SK-N-SH treated with all-trans-retinoic acid at 6 μM for 48 hours (cell line): ENCODE measurements around the gene KDF1.

Source experiments
- ATAC-seq: fragments of 200-7000 bp; cut with Tn5 transposase; 3 replicates; pipeline ENCODE4 v1.9.1; 2020; ENCODE audit warnings: mild to moderate bottlenecking, moderate library complexity
- ARNTL ChIP-seq: fragments of 450-650 bp; formaldehyde crosslinking; IDR thresholded peaks from 2 replicates; pipeline ENCODE4 v1.5.0; 2020; ENCODE audit warnings: low read depth, mild to moderate bottlenecking, moderate library complexity, borderline replicate concordance
- BACH2 ChIP-seq: fragments of 250-450 bp; sonication (Bioruptor Pico); IDR thresholded peaks from 2 replicates; pipeline ENCODE4 v1.9.0; 2021; ENCODE audit warnings: mild to moderate bottlenecking, borderline replicate concordance
- CSDC2 ChIP-seq: fragments of 250-450 bp; sonication (Bioruptor Pico); IDR thresholded peaks from 2 replicates; pipeline ENCODE4 v1.5.0; 2020; ENCODE audit warnings: mild to moderate bottlenecking, moderate library complexity
- ESRRG ChIP-seq: fragments of 250-450 bp; sonication (Bioruptor Pico); IDR thresholded peaks from 2 replicates; pipeline ENCODE4 v1.6.1; 2021; ENCODE audit warnings: mild to moderate bottlenecking
- GLIS3 ChIP-seq: fragments of 250-450 bp; sonication (Bioruptor Pico); IDR thresholded peaks from 2 replicates; pipeline ENCODE4 v1.5.0; 2020; ENCODE audit warnings: mild to moderate bottlenecking, moderate library complexity
- ISL1 ChIP-seq: fragments of 250-450 bp; sonication (Bioruptor Pico); IDR thresholded peaks from 2 replicates; pipeline ENCODE4 v2.1.2; 2022; ENCODE audit warnings: mild to moderate bottlenecking, moderate library complexity
- OSR1 ChIP-seq: fragments of 250-450 bp; sonication (Bioruptor Pico); IDR thresholded peaks from 2 replicates; pipeline ENCODE4 v1.8.0; 2022; ENCODE audit warnings: moderate library complexity, mild to moderate bottlenecking, inconsistent platforms
- PPARA ChIP-seq: fragments of 250-450 bp; sonication (Bioruptor Pico); IDR thresholded peaks from 2 replicates; pipeline ENCODE4 v1.5.0; 2020; ENCODE audit warnings: mild to moderate bottlenecking, borderline replicate concordance
- SNAI2 ChIP-seq: fragments of 250-450 bp; sonication (Bioruptor Pico); IDR thresholded peaks from 2 replicates; pipeline ENCODE4 v1.5.0; 2020; ENCODE audit warnings: mild to moderate bottlenecking, moderate library complexity
- TCF4 ChIP-seq: fragments of 250-450 bp; sonication (Bioruptor Pico); IDR thresholded peaks from 2 replicates; pipeline ENCODE4 v1.8.0; 2021; ENCODE audit warnings: mild to moderate bottlenecking, moderate library complexity, borderline replicate concordance
- TOX ChIP-seq: fragments of 250-450 bp; sonication (Bioruptor Pico); IDR thresholded peaks from 2 replicates; pipeline ENCODE4 v1.8.0; 2021; ENCODE audit warnings: mild to moderate bottlenecking, moderate library complexity, borderline replicate concordance
- TSHZ2 ChIP-seq: fragments of 250-450 bp; sonication (Bioruptor Pico); IDR thresholded peaks from 2 replicates; pipeline ENCODE4 v1.5.0; 2020; ENCODE audit warnings: mild to moderate bottlenecking, moderate library complexity
- ZC3H10 ChIP-seq: fragments of 250-450 bp; sonication (Bioruptor Pico); IDR thresholded peaks from 2 replicates; pipeline ENCODE4 v1.5.1; 2021; ENCODE audit warnings: mild to moderate bottlenecking, moderate library complexity
- ZFP3 ChIP-seq: fragments of 250-450 bp; sonication (Bioruptor Pico); IDR thresholded peaks from 2 replicates; pipeline ENCODE4 v1.5.0; 2020; ENCODE audit warnings: mild to moderate bottlenecking, moderate library complexity
- ZFP30 ChIP-seq: fragments of 450-650 bp; formaldehyde crosslinking; IDR thresholded peaks from 2 replicates; pipeline ENCODE4 v1.5.0; 2022; ENCODE audit warnings: mild to moderate bottlenecking, moderate library complexity
- ZNF565 ChIP-seq: fragments of 450-650 bp; formaldehyde crosslinking; conservative IDR thresholded peaks from 2 replicates; pipeline ENCODE4 v1.5.0; 2020; ENCODE audit warnings: low read depth, mild to moderate bottlenecking, moderate library complexity
- ZNF70 ChIP-seq: fragments of 450-650 bp; formaldehyde crosslinking; IDR thresholded peaks from 2 replicates; pipeline ENCODE4 v1.5.0; 2020; ENCODE audit warnings: mild to moderate bottlenecking, moderate library complexity
- TF ChIP-seq, protein P1 (sequence below): fragments of 250-450 bp; sonication (Bioruptor Pico); IDR thresholded peaks from 2 replicates; pipeline ENCODE4 v1.5.1; 2021; ENCODE audit warnings: mild to moderate bottlenecking, moderate library complexity
- TF ChIP-seq, protein P2 (sequence below): fragments of 250-450 bp; sonication (Bioruptor Pico); IDR thresholded peaks from 2 replicates; pipeline ENCODE4 v1.8.0; 2020; ENCODE audit warnings: mild to moderate bottlenecking, moderate library complexity, borderline replicate concordance
- TF ChIP-seq, protein P3 (sequence below): fragments of 250-450 bp; sonication (Bioruptor Pico); IDR thresholded peaks from 2 replicates; pipeline ENCODE4 v1.5.1; 2020; ENCODE audit warnings: low read depth, mild to moderate bottlenecking, moderate library complexity
- TF ChIP-seq, protein P4 (sequence below): fragments of 250-450 bp; sonication (Bioruptor Pico); IDR thresholded peaks from 2 replicates; pipeline ENCODE4 v1.8.0; 2021; ENCODE audit warnings: low read depth, mild to moderate bottlenecking, moderate library complexity, borderline replicate concordance

Gene KDF1

DNA sequence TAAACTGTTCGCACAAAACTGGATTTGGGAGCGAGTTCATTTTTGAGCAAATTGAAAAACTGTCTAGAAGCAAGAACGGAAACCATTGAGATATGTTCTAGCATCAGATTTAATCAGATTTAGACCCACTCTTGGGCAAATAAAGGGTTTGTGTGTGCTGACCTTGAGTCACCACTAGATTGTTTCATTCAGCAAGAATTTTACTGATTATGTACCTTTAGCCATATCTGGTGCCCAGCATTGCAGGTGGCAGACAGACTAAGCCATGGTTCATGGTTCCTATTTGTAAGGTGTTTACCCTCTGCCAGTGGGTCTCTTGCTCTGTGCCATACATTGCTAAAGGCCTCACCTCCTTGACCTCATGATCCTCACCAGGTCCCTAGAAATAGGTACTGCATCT, 37.4 kb downstream of the KDF1 start:
- TF ChIP-seq, protein P1, sequence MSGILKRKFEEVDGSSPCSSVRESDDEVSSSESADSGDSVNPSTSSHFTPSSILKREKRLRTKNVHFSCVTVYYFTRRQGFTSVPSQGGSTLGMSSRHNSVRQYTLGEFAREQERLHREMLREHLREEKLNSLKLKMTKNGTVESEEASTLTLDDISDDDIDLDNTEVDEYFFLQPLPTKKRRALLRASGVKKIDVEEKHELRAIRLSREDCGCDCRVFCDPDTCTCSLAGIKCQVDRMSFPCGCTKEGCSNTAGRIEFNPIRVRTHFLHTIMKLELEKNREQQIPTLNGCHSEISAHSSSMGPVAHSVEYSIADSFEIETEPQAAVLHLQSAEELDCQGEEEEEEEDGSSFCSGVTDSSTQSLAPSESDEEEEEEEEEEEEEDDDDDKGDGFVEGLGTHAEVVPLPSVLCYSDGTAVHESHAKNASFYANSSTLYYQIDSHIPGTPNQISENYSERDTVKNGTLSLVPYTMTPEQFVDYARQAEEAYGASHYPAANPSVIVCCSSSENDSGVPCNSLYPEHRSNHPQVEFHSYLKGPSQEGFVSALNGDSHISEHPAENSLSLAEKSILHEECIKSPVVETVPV (CRISPR knock-in tag) = no peak
- no peak for TF ChIP-seq CSDC2 (CRISPR knock-in tag)
- no peak for TF ChIP-seq ARNTL (CRISPR knock-in tag)
- TF ChIP-seq ZFP30 (CRISPR knock-in tag) = no peak
- no peak for TF ChIP-seq ZNF70 (CRISPR knock-in tag)
- no peak for TF ChIP-seq ZFP3 (CRISPR knock-in tag)
- no peak for TF ChIP-seq OSR1 (CRISPR knock-in tag)
- TF ChIP-seq ZNF565 (CRISPR knock-in tag) = no peak
- TF ChIP-seq, protein P2, sequence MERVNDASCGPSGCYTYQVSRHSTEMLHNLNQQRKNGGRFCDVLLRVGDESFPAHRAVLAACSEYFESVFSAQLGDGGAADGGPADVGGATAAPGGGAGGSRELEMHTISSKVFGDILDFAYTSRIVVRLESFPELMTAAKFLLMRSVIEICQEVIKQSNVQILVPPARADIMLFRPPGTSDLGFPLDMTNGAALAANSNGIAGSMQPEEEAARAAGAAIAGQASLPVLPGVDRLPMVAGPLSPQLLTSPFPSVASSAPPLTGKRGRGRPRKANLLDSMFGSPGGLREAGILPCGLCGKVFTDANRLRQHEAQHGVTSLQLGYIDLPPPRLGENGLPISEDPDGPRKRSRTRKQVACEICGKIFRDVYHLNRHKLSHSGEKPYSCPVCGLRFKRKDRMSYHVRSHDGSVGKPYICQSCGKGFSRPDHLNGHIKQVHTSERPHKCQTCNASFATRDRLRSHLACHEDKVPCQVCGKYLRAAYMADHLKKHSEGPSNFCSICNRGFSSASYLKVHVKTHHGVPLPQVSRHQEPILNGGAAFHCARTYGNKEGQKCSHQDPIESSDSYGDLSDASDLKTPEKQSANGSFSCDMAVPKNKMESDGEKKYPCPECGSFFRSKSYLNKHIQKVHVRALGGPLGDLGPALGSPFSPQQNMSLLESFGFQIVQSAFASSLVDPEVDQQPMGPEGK = no peak
- no peak for TF ChIP-seq TOX (CRISPR knock-in tag)
- TF ChIP-seq, protein P3, sequence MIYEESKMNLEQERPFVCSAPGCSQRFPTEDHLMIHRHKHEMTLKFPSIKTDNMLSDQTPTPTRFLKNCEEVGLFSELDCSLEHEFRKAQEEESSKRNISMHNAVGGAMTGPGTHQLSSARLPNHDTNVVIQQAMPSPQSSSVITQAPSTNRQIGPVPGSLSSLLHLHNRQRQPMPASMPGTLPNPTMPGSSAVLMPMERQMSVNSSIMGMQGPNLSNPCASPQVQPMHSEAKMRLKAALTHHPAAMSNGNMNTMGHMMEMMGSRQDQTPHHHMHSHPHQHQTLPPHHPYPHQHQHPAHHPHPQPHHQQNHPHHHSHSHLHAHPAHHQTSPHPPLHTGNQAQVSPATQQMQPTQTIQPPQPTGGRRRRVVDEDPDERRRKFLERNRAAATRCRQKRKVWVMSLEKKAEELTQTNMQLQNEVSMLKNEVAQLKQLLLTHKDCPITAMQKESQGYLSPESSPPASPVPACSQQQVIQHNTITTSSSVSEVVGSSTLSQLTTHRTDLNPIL (CRISPR knock-in tag) = no peak
- TF ChIP-seq, protein P4, sequence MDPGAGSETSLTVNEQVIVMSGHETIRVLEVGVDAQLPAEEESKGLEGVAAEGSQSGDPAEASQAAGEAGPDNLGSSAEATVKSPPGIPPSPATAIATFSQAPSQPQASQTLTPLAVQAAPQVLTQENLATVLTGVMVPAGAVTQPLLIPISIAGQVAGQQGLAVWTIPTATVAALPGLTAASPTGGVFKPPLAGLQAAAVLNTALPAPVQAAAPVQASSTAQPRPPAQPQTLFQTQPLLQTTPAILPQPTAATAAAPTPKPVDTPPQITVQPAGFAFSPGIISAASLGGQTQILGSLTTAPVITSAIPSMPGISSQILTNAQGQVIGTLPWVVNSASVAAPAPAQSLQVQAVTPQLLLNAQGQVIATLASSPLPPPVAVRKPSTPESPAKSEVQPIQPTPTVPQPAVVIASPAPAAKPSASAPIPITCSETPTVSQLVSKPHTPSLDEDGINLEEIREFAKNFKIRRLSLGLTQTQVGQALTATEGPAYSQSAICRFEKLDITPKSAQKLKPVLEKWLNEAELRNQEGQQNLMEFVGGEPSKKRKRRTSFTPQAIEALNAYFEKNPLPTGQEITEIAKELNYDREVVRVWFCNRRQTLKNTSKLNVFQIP (CRISPR knock-in tag) = no peak
- TF ChIP-seq BACH2 (CRISPR knock-in tag) = no peak
- no peak for TF ChIP-seq TCF4 (CRISPR knock-in tag)
- TF ChIP-seq ISL1 = no peak
- no peak for TF ChIP-seq GLIS3 (CRISPR knock-in tag)
- no peak for TF ChIP-seq SNAI2
- no peak for TF ChIP-seq ESRRG (CRISPR knock-in tag)
- TF ChIP-seq PPARA (CRISPR knock-in tag) = no peak
- no peak for TF ChIP-seq TSHZ2 (CRISPR knock-in tag)
- no peak for ATAC-seq

GRCh38 chr1:26922431-26922729, 37.9 kb downstream of the KDF1 start:
- ATAC-seq = no peak
- TF ChIP-seq SNAI2 (no peak), ZFP3 (CRISPR knock-in tag) (no peak), BACH2 (CRISPR knock-in tag) (no peak), ZNF70 (CRISPR knock-in tag) (no peak), TOX (CRISPR knock-in tag) (no peak), CSDC2 (CRISPR knock-in tag) (no peak), ARNTL (CRISPR knock-in tag) (no peak), ESRRG (CRISPR knock-in tag) (no peak), TCF4 (CRISPR knock-in tag) (no peak), ZC3H10 (CRISPR knock-in tag) (no peak), ZFP30 (CRISPR knock-in tag) (no peak), ZNF565 (CRISPR knock-in tag) (no peak)
- TF ChIP-seq, protein P1 (CRISPR knock-in tag) = no peak
- TF ChIP-seq, protein P2 = no peak
- TF ChIP-seq, protein P3 (CRISPR knock-in tag) = no peak
